T-helper 2 cell treated with Interferon-gamma antibody and Interleukin-4, amounts not matched to agents 100 ng/mL and 5 ng/mL, for 36 hours (primary cell): Measurements from ENCODE around the gene SPATA31D3. TPM values are rescaled to one million over a fixed set of nuclear protein-coding genes. Genes with fewer than 3 reads are reported as not detected.
"Not testable (repeated sequence)": the region's sequence is repeated elsewhere in the genome, so short reads cannot be mapped to it uniquely, and the experiment has no call there.

ENCODE experiments used
- intact Hi-C: fragments of 100-400 bp; cut with micrococcal nuclease; formaldehyde crosslinking; loops from one replicate; pipeline ENCODE4 v1.15.1; 2023
- total RNA-seq: library from RNA; stranded (reverse); gene quantifications from 2 replicates; pipeline ENCODE4 v1.2.3, GENCODE V29; 2022

The SPATA31D3 gene
- not detected in 2 replicates for total RNA-seq

GRCh38 chr9:81943393-81943792, at the start of gene SPATA31D3:
SPATA31D3 (plus strand) TSS chr9:81943500; CDS start chr9:81943586, 86 bp downstream.
- intact Hi-C loops = not testable (repeated sequence)

GRCh38 chr9:81893929-81894328, 49.4 kb upstream of the SPATA31D3 start:
- intact Hi-C loops = no loop called here

- intact Hi-C loops = no loop called here
Observed at GRCh38 chr9:81894891-81895290, 48.4 kb upstream of the SPATA31D3 start.

- intact Hi-C loops = no loop called here
Observed at GRCh38 chr9:81896070-81896469, 47.2 kb upstream of the SPATA31D3 start.

GRCh38 chr9:81898851-81899250, 44.4 kb upstream of the SPATA31D3 start:
- intact Hi-C loops = no loop called here

GRCh38 chr9:81902196-81902595, 41.1 kb upstream of the SPATA31D3 start:
- intact Hi-C loops = no loop called here

GRCh38 chr9:81902626-81903025, 40.7 kb upstream of the SPATA31D3 start:
- intact Hi-C loops = no loop called here

GRCh38 chr9:81906671-81907070, 36.6 kb upstream of the SPATA31D3 start:
- intact Hi-C loops = no loop called here

GRCh38 chr9:81912135-81912534, 31.2 kb upstream of the SPATA31D3 start:
- intact Hi-C loops = no loop called here

- intact Hi-C loops = no loop called here
Observed at GRCh38 chr9:81915801-81916505, 27.3 kb upstream of the SPATA31D3 start.

- intact Hi-C loops = not testable (repeated sequence)
Observed at GRCh38 chr9:81918507-81918906, 24.8 kb upstream of the SPATA31D3 start.

GRCh38 chr9:81928305-81928704, 15.0 kb upstream of the SPATA31D3 start, which contains the start of gene SPATA31D4:
SPATA31D4 (plus strand) TSS chr9:81928428; CDS start chr9:81928514, 86 bp downstream.
- intact Hi-C loops = not testable (repeated sequence)

GRCh38 chr9:81930147-81930546, 13.2 kb upstream of the SPATA31D3 start:
- intact Hi-C loops = not testable (repeated sequence)

GRCh38 chr9:81933547-81933946, 9.8 kb upstream of the SPATA31D3 start:
- intact Hi-C loops = not testable (repeated sequence)

- intact Hi-C loops = not testable (repeated sequence)
Observed at GRCh38 chr9:81948650-81949049, 5.3 kb downstream of the SPATA31D3 start.

- intact Hi-C loops = no loop called here
Observed at GRCh38 chr9:81953096-81953495, 9.8 kb downstream of the SPATA31D3 start.

GRCh38 chr9:81955625-81956024, 12.3 kb downstream of the SPATA31D3 start:
- intact Hi-C loops = no loop called here

- intact Hi-C loops = no loop called here
Observed at GRCh38 chr9:81964218-81965171, 21.2 kb downstream of the SPATA31D3 start.

- intact Hi-C loops = no loop called here
Observed at GRCh38 chr9:81968026-81968425, 24.7 kb downstream of the SPATA31D3 start.

GRCh38 chr9:81969971-81970370, 26.7 kb downstream of the SPATA31D3 start:
- intact Hi-C loops = no loop called here

- intact Hi-C loops = no loop called here
Observed at GRCh38 chr9:81971727-81972126, 28.4 kb downstream of the SPATA31D3 start.

GRCh38 chr9:81974764-81975163, 31.5 kb downstream of the SPATA31D3 start:
- intact Hi-C loops = no loop called here
